Gastrocnemius medialis (tissue), 4 donors: ENCODE data around the gene ALG12. TPM values are rescaled to one million over a fixed set of nuclear protein-coding genes. Genes with fewer than 3 reads are reported as not detected.

Experiments
- ATAC-seq, 2 donors: fragments of 150-250 bp; one replicate each; pipeline ENCODE4 v1.9.1; 2016
- DNase-seq, 2 donors: peaks; one replicate each; pipeline ENCODE4 v3.0.0-alpha.2; 2019
- H3K27ac ChIP-seq, 4 donors: fragments of 200-600 bp; sonication (generic); 1 replicate in 1 of 4; 2 replicates in 3 of 4; pipeline ENCODE4 v1.5.1; 2016 to 2018; ENCODE audit warnings: mild to moderate bottlenecking in 2 of 4, moderate library complexity in 1 of 4
- H3K27me3 ChIP-seq, 3 donors: fragments of 200-600 bp; sonication (generic) in 2 of 3; 1 replicate in 1 of 3; 2 replicates in 2 of 3; pipeline versions ENCODE4 v1.5.1 to v1.6.0; 2016 to 2019; ENCODE audit warnings: mild to moderate bottlenecking in 1 of 3, moderate library complexity in 1 of 3
- H3K36me3 ChIP-seq, 2 donors: fragments of 200-600 bp; sonication (generic) in 1 of 2; one replicate each; pipeline ENCODE4 v1.5.1; 2017 to 2018
- H3K4me1 ChIP-seq, 2 donors: fragments of 200-600 bp; sonication (generic) in 1 of 2; one replicate each; pipeline ENCODE4 v1.5.1; 2016 to 2017; ENCODE audit warnings: mild to moderate bottlenecking in 2 of 2
- H3K4me3 ChIP-seq, 4 donors: fragments of 200-600 bp; sonication (generic) in 3 of 4; 1 replicate in 1 of 4; 2 replicates in 3 of 4; pipeline ENCODE4 v1.5.1; 2016 to 2019; ENCODE audit warnings: mild to moderate bottlenecking in 2 of 4
- H3K9me3 ChIP-seq, 3 donors: fragments of 200-600 bp; sonication (generic) in 2 of 3; 1 replicate in 1 of 3; 2 replicates in 2 of 3; pipeline ENCODE4 v1.5.1; 2016 to 2019
- CTCF ChIP-seq, 5 experiments: fragments of 450-650 bp in 3 of 5; fragments of 200-600 bp in 2 of 5; sonication (generic) in 2 of 5; IDR thresholded peaks in 4 of 5; conservative IDR thresholded peaks in 1 of 5; 1 replicate in 4 of 5; 2 replicates in 1 of 5; pipeline ENCODE4 v1.5.1; 2016 to 2019; ENCODE audit warnings: antibody characterized with exemption in 5 of 5, mild to moderate bottlenecking in 3 of 5, moderate library complexity in 3 of 5
- POLR2A ChIP-seq, 2 donors: fragments of 450-650 bp; IDR thresholded peaks; one replicate each; pipeline ENCODE4 v1.6.1; 2017; ENCODE audit warnings: antibody characterized with exemption in 2 of 2, mild to moderate bottlenecking in 2 of 2, moderate library complexity in 2 of 2
- in situ Hi-C, 4 donors: fragments of 200-750 bp; cut with MboI; loops; one replicate each; pipeline versions ENCODE4 v1.15.0 to v1.8.0; 2017; ENCODE audit warnings: low sequenced_read_pairs in 4 of 4
- intact Hi-C: fragments of 100-400 bp; cut with DNase I; formaldehyde crosslinking; loops from one replicate; pipeline ENCODE4 v1.15.1; 2023; ENCODE audit warnings: low total_unique reads
- total RNA-seq, 4 donors: library from RNA; depleted of rRNA; stranded (reverse); fragments of >200 nt; gene quantifications; one replicate each; pipeline versions ENCODE4 v1.1.0 to v1.2.3, GENCODE V29; 2016

ALG12 gene
- total RNA-seq, 4 donors from 2014 or later: 6.4 to 9.6 (median 8.2) TPM

GRCh38 chr22:49944399-49944891, 26.2 kb upstream of the ALG12 start:
- Histone ChIP-seq H3K4me3 (peak overlapping the region in 1 of 4 donors; percentile 23), H3K9me3 (no peaks in the 10 kb centered on the region), H3K27ac (peak overlapping the region in 1 of 4 donors; percentile 82), H3K27me3 (no peaks in the 10 kb centered on the region), H3K4me1 (peaks cover 3 to 4% of the 10 kb centered on the region in 2 donors), H3K36me3 (no peaks in the 10 kb centered on the region)
- TF ChIP-seq POLR2A (IDR thresholded peaks at IDR 0.05): no peak
- no peak for TF ChIP-seq CTCF (IDR thresholded peaks at IDR 0.05 in 4 of 5, conservative IDR thresholded peaks at IDR 0.05 in 1 of 5)
- in situ Hi-C loops (no loop called here), intact Hi-C loops (no loop called here)
- DNase-seq (no peak), ATAC-seq (no peak)

GRCh38 chr22:49943771-49944398, 25.6 kb upstream of the ALG12 start:
- H3K27ac ChIP-seq: peak overlapping the region in 1 of 4 donors; percentile 82
- in situ Hi-C loops: no loop called here

GRCh38 chr22:49943405-49943765, 25.1 kb upstream of the ALG12 start:
- in situ Hi-C loops (no loop called here), intact Hi-C loops (no loop called here)
- Histone ChIP-seq H3K4me3 (no peak overlapping the region), H3K27ac (peak overlapping the region in 1 of 4 donors; percentile 82), H3K27me3 (no peaks in the 10 kb centered on the region), H3K9me3 (no peaks in the 10 kb centered on the region), H3K36me3 (no peaks in the 10 kb centered on the region), H3K4me1 (peaks cover 3 to 12% of the 10 kb centered on the region in 2 donors)
- DNase-seq: no peak
- ATAC-seq: no peak
- TF ChIP-seq CTCF (IDR thresholded peaks at IDR 0.05 in 4 of 5, conservative IDR thresholded peaks at IDR 0.05 in 1 of 5) (no peak), POLR2A (IDR thresholded peaks at IDR 0.05) (no peak)

More at GRCh38 chr22:49943771-49944398, 25.6 kb upstream of the ALG12 start:
- intact Hi-C loops: no loop called here
- H3K9me3 ChIP-seq: no peaks in the 10 kb centered on the region
- DNase-seq (no peak), ATAC-seq (no peak)
- H3K36me3 ChIP-seq: no peaks in the 10 kb centered on the region
- no peak for TF ChIP-seq POLR2A (IDR thresholded peaks at IDR 0.05)
- no peak for TF ChIP-seq CTCF (IDR thresholded peaks at IDR 0.05 in 4 of 5, conservative IDR thresholded peaks at IDR 0.05 in 1 of 5)
- peaks cover 3 to 10% of the 10 kb centered on the region in 2 donors for H3K4me1 ChIP-seq
- peak overlapping the region in 1 of 4 donors; percentile 23 for H3K4me3 ChIP-seq
- H3K27me3 ChIP-seq: no peaks in the 10 kb centered on the region

GRCh38 chr22:49942565-49943404, 24.5 kb upstream of the ALG12 start:
- peaks cover 4 to 13% of the 10 kb centered on the region in 2 donors for H3K4me1 ChIP-seq
- no peaks in the 10 kb centered on the region for H3K36me3 ChIP-seq
- DNase-seq: no peak
- TF ChIP-seq POLR2A (IDR thresholded peaks at IDR 0.05): no peak
- TF ChIP-seq CTCF (IDR thresholded peaks at IDR 0.05 in 4 of 5, conservative IDR thresholded peaks at IDR 0.05 in 1 of 5): no peak
- ATAC-seq: peak in 1 of 2 donors; percentile 21
- in situ Hi-C loops (no loop called here), intact Hi-C loops (no loop called here)
- H3K4me3 ChIP-seq: no peak overlapping the region
- no peaks in the 10 kb centered on the region for H3K9me3 ChIP-seq
- no peak overlapping the region for H3K27ac ChIP-seq
- no peaks in the 10 kb centered on the region for H3K27me3 ChIP-seq
